HepG2 (cell line): ENCODE results near the gene LRRFIP2. TPM values are rescaled to one million over a fixed set of nuclear protein-coding genes. Genes with fewer than 3 reads are reported as not detected.

Source experiments
- HDAC2 ChIP-seq: sonication (generic); formaldehyde crosslinking; IDR thresholded peaks from 2 replicates; pipeline ENCODE4 v1.4.0; 2020; ENCODE audit warnings: missing genetic modification reagents
- JUN ChIP-seq: sonication (generic); formaldehyde crosslinking; IDR thresholded peaks from 2 replicates; pipeline ENCODE4 v1.4.0; 2020; ENCODE audit warnings: mild to moderate bottlenecking, missing genetic modification reagents
- NCOA2 ChIP-seq: sonication (generic); formaldehyde crosslinking; IDR thresholded peaks from 2 replicates; pipeline ENCODE4 v1.8.0; 2022; ENCODE audit warnings: inconsistent platforms
- NFRKB ChIP-seq: fragments of 450-650 bp; IDR thresholded peaks from 2 replicates; pipeline ENCODE4 v1.6.1; 2017
- TEAD2 ChIP-seq: sonication (generic); formaldehyde crosslinking; IDR thresholded peaks from 2 replicates; pipeline ENCODE4 v1.9.0; 2021; ENCODE audit warnings: missing genetic modification reagents
- ZBTB42 ChIP-seq: sonication (generic); formaldehyde crosslinking; IDR thresholded peaks from 2 replicates; pipeline ENCODE4 v1.5.0; 2020; ENCODE audit warnings: mild to moderate bottlenecking, missing genetic modification reagents
- ZFYVE20 ChIP-seq: sonication (generic); formaldehyde crosslinking; IDR thresholded peaks from 2 replicates; pipeline ENCODE4 v1.8.0; 2023; ENCODE audit warnings: low read depth, mild to moderate bottlenecking, moderate library complexity, missing genetic modification reagents, borderline replicate concordance
- ZNF432 ChIP-seq: sonication (generic); formaldehyde crosslinking; IDR thresholded peaks from 2 replicates; pipeline ENCODE4 v1.5.0; 2020; ENCODE audit warnings: missing genetic modification reagents, mild to moderate bottlenecking, borderline replicate concordance
- ZNF543 ChIP-seq: sonication (generic); formaldehyde crosslinking; IDR thresholded peaks from 2 replicates; pipeline ENCODE4 v1.4.0; 2020; ENCODE audit warnings: mild to moderate bottlenecking, missing genetic modification reagents
- ZNF7 ChIP-seq: IDR thresholded peaks from 2 replicates; pipeline ENCODE4 v1.6.1; 2016; ENCODE audit warnings: missing biosample characterization, missing genetic modification reagents
- polyA plus RNA-seq, 8 experiments: library from polyadenylated mRNA; depleted of rRNA in 3 of 8; stranded (reverse) in 7 of 8; unstranded in 1 of 8; fragments of >200 nt; fragmentation: Illumina TruSeq in 4 of 8; extraction: Trizol in 4 of 8; gene quantifications; 2 replicates each; pipeline versions ENCODE4 v1.2.1 to v1.2.3, GENCODE V29; 2011 to 2016; ENCODE audit warnings: low read depth in 4 of 8, missing spikeins in 1 of 8, mixed read lengths in 1 of 8; ENCODE audit not compliant: insufficient read depth in 1 of 8
- total RNA-seq, 5 experiments: library from RNA; depleted of rRNA; stranded (reverse); fragments of >200 nt; fragmentation: Illumina TruSeq; extraction: Trizol; gene quantifications; 2 replicates each; pipeline ENCODE4 v1.2.3, GENCODE V29; 2016; ENCODE audit warnings: low read depth in 1 of 5
- TF ChIP-seq, protein P1 (sequence below): sonication (generic); formaldehyde crosslinking; IDR thresholded peaks from 2 replicates; pipeline ENCODE4 v1.5.0; 2020; ENCODE audit warnings: missing genetic modification reagents, mild to moderate bottlenecking, borderline replicate concordance
- TF ChIP-seq, protein P2 (sequence below): sonication (generic); formaldehyde crosslinking; conservative IDR thresholded peaks from 2 replicates; pipeline ENCODE4 v1.8.0; 2022; ENCODE audit warnings: low read depth, missing genetic modification reagents
- TF ChIP-seq, protein P3 (sequence below): sonication (generic); formaldehyde crosslinking; IDR thresholded peaks from 2 replicates; pipeline ENCODE4 v1.5.0; 2020; ENCODE audit warnings: mild to moderate bottlenecking, missing genetic modification reagents, borderline replicate concordance
- TF ChIP-seq, protein P4 (sequence below): sonication (generic); formaldehyde crosslinking; conservative IDR thresholded peaks from 2 replicates; pipeline ENCODE4 v1.4.0; 2020; ENCODE audit warnings: mild to moderate bottlenecking, missing genetic modification reagents, moderate library complexity
- TF ChIP-seq, protein P5 (sequence below): IDR thresholded peaks from 2 replicates; pipeline ENCODE4 v1.6.1; 2016; ENCODE audit warnings: low read depth, borderline replicate concordance
- TF ChIP-seq, protein P6 (sequence below): sonication (generic); formaldehyde crosslinking; IDR thresholded peaks from 2 replicates; pipeline ENCODE4 v1.8.1; 2023; ENCODE audit warnings: mild to moderate bottlenecking, moderate library complexity, missing genetic modification reagents

The LRRFIP2 gene
- total and polyA plus RNA-seq, 2 of the 13 experiments (the other 11 are each of a cell fraction or from before 2014, with no cell fraction given) = 13.5 to 32.2 TPM

DNA sequence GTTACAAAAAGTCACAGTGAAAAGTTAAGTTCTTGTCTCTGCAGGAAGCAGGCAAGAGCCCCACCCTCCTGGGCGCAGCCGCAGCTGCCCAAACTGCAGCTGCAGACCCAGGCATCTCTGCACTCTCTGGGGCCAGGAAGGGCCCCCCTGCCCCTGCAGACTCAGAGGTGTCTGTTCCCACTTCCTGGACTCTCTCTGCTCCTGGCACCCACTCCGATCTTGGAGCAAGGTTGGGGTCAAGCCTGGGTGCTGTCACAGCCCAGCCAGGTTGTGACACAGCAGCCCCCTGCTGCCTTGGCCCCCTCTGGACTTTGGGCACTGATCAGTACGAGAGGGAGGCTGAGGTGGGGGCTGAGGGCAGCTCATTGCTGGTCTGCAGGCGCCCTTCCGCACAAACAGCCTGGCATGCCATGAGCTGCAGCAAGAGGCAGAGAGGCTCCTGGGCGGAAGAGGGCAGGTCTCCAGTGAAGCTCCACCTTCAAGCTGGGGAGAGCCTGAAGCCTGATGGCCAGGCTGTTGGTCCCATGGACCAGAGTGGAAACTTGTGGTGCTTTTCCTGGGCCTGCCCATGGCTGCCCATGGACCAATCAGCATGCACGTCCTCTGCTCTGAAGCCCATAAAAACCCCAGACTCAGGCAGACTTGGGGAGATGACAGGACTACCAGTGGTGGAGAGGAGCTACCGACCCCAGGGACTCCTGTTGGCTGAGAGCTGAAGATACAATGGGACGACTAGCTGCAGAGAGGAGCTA, 42.9 kb upstream of the LRRFIP2 start (continued):
- TF ChIP-seq, protein P1, sequence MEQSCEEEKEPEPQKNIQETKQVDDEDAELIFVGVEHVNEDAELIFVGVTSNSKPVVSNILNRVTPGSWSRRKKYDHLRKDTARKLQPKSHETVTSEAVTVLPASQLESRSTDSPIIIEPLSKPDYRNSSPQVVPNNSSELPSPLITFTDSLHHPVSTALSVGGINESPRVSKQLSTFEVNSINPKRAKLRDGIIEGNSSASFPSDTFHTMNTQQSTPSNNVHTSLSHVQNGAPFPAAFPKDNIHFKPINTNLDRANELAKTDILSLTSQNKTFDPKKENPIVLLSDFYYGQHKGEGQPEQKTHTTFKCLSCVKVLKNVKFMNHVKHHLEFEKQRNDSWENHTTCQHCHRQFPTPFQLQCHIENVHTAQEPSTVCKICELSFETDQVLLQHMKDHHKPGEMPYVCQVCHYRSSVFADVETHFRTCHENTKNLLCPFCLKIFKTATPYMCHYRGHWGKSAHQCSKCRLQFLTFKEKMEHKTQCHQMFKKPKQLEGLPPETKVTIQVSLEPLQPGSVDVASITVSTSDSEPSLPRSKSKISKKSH = no peak; the same call in none of the 2 replicates
- TF ChIP-seq, protein P2, sequence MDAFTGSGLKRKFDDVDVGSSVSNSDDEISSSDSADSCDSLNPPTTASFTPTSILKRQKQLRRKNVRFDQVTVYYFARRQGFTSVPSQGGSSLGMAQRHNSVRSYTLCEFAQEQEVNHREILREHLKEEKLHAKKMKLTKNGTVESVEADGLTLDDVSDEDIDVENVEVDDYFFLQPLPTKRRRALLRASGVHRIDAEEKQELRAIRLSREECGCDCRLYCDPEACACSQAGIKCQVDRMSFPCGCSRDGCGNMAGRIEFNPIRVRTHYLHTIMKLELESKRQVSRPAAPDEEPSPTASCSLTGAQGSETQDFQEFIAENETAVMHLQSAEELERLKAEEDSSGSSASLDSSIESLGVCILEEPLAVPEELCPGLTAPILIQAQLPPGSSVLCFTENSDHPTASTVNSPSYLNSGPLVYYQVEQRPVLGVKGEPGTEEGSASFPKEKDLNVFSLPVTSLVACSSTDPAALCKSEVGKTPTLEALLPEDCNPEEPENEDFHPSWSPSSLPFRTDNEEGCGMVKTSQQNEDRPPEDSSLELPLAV = no peak
- TF ChIP-seq ZNF432 (no peak), ZBTB42 (0 out of 2 replicates have a peak, but pooled peaks have one; percentile 73), JUN (CRISPR knock-in tag) (peak; percentile 75), ZFYVE20 (CRISPR knock-in tag) (no peak), TEAD2 (no peak), NFRKB (no peak), ZNF7 (CRISPR knock-in tag) (no peak), NCOA2 (CRISPR knock-in tag) (peak; percentile 63), ZNF543 (CRISPR knock-in tag) (peak; percentile 94), HDAC2 (peak; percentile 68; the same call in 1 of the 2 replicates)
- TF ChIP-seq, protein P3, sequence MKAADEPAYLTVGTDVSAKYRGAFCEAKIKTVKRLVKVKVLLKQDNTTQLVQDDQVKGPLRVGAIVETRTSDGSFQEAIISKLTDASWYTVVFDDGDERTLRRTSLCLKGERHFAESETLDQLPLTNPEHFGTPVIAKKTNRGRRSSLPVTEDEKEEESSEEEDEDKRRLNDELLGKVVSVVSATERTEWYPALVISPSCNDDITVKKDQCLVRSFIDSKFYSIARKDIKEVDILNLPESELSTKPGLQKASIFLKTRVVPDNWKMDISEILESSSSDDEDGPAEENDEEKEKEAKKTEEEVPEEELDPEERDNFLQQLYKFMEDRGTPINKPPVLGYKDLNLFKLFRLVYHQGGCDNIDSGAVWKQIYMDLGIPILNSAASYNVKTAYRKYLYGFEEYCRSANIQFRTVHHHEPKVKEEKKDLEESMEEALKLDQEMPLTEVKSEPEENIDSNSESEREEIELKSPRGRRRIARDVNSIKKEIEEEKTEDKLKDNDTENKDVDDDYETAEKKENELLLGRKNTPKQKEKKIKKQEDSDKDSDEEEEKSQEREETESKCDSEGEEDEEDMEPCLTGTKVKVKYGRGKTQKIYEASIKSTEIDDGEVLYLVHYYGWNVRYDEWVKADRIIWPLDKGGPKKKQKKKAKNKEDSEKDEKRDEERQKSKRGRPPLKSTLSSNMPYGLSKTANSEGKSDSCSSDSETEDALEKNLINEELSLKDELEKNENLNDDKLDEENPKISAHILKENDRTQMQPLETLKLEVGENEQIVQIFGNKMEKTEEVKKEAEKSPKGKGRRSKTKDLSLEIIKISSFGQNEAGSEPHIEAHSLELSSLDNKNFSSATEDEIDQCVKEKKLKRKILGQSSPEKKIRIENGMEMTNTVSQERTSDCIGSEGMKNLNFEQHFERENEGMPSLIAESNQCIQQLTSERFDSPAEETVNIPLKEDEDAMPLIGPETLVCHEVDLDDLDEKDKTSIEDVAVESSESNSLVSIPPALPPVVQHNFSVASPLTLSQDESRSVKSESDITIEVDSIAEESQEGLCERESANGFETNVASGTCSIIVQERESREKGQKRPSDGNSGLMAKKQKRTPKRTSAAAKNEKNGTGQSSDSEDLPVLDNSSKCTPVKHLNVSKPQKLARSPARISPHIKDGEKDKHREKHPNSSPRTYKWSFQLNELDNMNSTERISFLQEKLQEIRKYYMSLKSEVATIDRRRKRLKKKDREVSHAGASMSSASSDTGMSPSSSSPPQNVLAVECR (CRISPR knock-in tag) = peak; percentile 86; the same call in 1 of the 2 replicates
- TF ChIP-seq, protein P4, sequence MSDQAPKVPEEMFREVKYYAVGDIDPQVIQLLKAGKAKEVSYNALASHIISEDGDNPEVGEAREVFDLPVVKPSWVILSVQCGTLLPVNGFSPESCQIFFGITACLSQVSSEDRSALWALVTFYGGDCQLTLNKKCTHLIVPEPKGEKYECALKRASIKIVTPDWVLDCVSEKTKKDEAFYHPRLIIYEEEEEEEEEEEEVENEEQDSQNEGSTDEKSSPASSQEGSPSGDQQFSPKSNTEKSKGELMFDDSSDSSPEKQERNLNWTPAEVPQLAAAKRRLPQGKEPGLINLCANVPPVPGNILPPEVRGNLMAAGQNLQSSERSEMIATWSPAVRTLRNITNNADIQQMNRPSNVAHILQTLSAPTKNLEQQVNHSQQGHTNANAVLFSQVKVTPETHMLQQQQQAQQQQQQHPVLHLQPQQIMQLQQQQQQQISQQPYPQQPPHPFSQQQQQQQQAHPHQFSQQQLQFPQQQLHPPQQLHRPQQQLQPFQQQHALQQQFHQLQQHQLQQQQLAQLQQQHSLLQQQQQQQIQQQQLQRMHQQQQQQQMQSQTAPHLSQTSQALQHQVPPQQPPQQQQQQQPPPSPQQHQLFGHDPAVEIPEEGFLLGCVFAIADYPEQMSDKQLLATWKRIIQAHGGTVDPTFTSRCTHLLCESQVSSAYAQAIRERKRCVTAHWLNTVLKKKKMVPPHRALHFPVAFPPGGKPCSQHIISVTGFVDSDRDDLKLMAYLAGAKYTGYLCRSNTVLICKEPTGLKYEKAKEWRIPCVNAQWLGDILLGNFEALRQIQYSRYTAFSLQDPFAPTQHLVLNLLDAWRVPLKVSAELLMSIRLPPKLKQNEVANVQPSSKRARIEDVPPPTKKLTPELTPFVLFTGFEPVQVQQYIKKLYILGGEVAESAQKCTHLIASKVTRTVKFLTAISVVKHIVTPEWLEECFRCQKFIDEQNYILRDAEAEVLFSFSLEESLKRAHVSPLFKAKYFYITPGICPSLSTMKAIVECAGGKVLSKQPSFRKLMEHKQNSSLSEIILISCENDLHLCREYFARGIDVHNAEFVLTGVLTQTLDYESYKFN (CRISPR knock-in tag) = peak; percentile 96
- TF ChIP-seq, protein P5, sequence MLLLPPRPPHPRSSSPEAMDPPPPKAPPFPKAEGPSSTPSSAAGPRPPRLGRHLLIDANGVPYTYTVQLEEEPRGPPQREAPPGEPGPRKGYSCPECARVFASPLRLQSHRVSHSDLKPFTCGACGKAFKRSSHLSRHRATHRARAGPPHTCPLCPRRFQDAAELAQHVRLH (CRISPR knock-in tag) = peak; percentile 88; the same call in 1 of the 2 replicates
- TF ChIP-seq, protein P6, sequence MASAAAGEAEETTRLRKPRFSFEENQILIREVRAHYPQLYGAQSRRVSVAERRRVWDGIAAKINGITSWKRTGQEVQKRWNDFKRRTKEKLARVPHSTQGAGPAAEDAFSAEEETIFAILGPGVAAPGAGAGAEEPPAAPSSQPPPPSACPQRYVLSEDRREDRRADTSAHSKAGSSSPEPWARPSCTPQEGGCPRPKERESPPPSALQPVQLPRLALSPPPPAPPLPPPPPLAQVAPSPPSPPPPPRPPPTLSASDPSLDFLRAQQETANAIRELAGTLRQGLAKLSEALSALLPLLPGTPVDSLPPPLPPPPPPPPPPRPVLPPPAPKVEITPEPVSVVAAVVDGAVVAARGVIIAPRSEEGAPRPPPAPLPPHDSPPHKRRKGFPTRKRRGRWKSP (CRISPR knock-in tag) = peak; percentile 53; the same call in 1 of the 2 replicates
